ENCODE measurements around the gene CD86.
"Not testable (repeated sequence)": the region's sequence is repeated elsewhere in the genome, so short reads cannot be mapped to it uniquely, and the experiment has no call there.

The CD86 gene

GRCh38 chr3:122055215-122055614, at the start of gene CD86:
TSS of gene CD86 (plus strand) at chr3:122055362. CDS start at chr3:122055490, 128 bp downstream.
- no peak for DNase-seq

GRCh38 chr3:122006267-122006666, 48.9 kb upstream of the CD86 start:
- no peak for DNase-seq

GRCh38 chr3:122008166-122008565, 47.0 kb upstream of the CD86 start:
- no peak for DNase-seq

GRCh38 chr3:122010506-122010905, 44.7 kb upstream of the CD86 start:
- DNase-seq: no peak

GRCh38 chr3:122011396-122011795, 43.8 kb upstream of the CD86 start:
- no peak for DNase-seq

- DNase-seq: no peak
Observed at GRCh38 chr3:122012821-122013220, 42.3 kb upstream of the CD86 start.

GRCh38 chr3:122013448-122013925, 41.7 kb upstream of the CD86 start:
- no peak for DNase-seq

- DNase-seq: no peak
Observed at GRCh38 chr3:122014741-122015140, 40.4 kb upstream of the CD86 start.

GRCh38 chr3:122019493-122019892, 35.7 kb upstream of the CD86 start:
- no peak for DNase-seq

- no peak for DNase-seq
Observed at GRCh38 chr3:122021037-122021436, 34.1 kb upstream of the CD86 start.

- no peak for DNase-seq
Observed at GRCh38 chr3:122021811-122022401, 33.3 kb upstream of the CD86 start, which contains the start of gene ILDR1. TSS of gene ILDR1 (minus strand) at chr3:122022247. CDS start at chr3:122022077, 170 bp downstream.

GRCh38 chr3:122023335-122023910, 31.7 kb upstream of the CD86 start:
- DNase-seq: no peak

GRCh38 chr3:122024800-122025199, 30.4 kb upstream of the CD86 start:
- DNase-seq: no peak

GRCh38 chr3:122025296-122025695, 29.9 kb upstream of the CD86 start:
- no peak for DNase-seq

GRCh38 chr3:122030381-122031122, 24.6 kb upstream of the CD86 start:
- no peak for DNase-seq

GRCh38 chr3:122031123-122031468, 24.1 kb upstream of the CD86 start:
- no peak for DNase-seq

- DNase-seq: no peak
Observed at GRCh38 chr3:122032531-122032930, 22.6 kb upstream of the CD86 start.

GRCh38 chr3:122033023-122033422, 22.1 kb upstream of the CD86 start:
- no peak for DNase-seq

- not testable (repeated sequence) for DNase-seq
Observed at GRCh38 chr3:122047296-122047695, 7.9 kb upstream of the CD86 start.

GRCh38 chr3:122047773-122048172, 7.4 kb upstream of the CD86 start:
- DNase-seq: not testable (repeated sequence)

- DNase-seq: no peak
Observed at GRCh38 chr3:122052968-122053367, 2.2 kb upstream of the CD86 start.

- DNase-seq: no peak
Observed at GRCh38 chr3:122057671-122058070, 2.5 kb downstream of the CD86 start.

- no peak for DNase-seq
Observed at GRCh38 chr3:122058294-122058693, 3.1 kb downstream of the CD86 start.

GRCh38 chr3:122060040-122060698, 5.0 kb downstream of the CD86 start:
- DNase-seq: no peak

Measured in NCI-H524 treated with DMSO at 0.1 percent for 48 hours (cell line).